H9 (cell line): ENCODE results near the gene FNIP2. TPM values are rescaled to one million over a fixed set of nuclear protein-coding genes. Genes with fewer than 3 reads are reported as not detected.
A peak's percentile ranks its signal among the peaks of the same experiment; 100 is the strongest.

Experiments
- DNase-seq: peaks from one replicate; pipeline ENCODE4 v3.0.0-alpha.2; 2017
- H2AFZ ChIP-seq: one replicate; pipeline ENCODE4 v1.6.1; 2013; ENCODE audit warnings: mild to moderate bottlenecking, low read length, control low read depth, moderate library complexity
- H2AK5ac ChIP-seq: 2 replicates; pipeline ENCODE4 v1.6.1; 2013; ENCODE audit warnings: low read length, control low read depth, mixed read lengths; ENCODE audit not compliant: insufficient read length
- H2BK120ac ChIP-seq: one replicate; pipeline ENCODE4 v1.6.1; 2013; ENCODE audit warnings: low read depth, mild to moderate bottlenecking, low read length, control low read depth, inconsistent platforms; ENCODE audit not compliant: poor library complexity, severe bottlenecking
- H2BK12ac ChIP-seq: 2 replicates; pipeline ENCODE4 v1.6.1; 2013; ENCODE audit warnings: low read length, control low read depth, mixed read lengths, low read depth; ENCODE audit not compliant: insufficient read length
- H2BK15ac ChIP-seq: 2 replicates; pipeline ENCODE4 v1.6.1; 2013; ENCODE audit warnings: low read depth, low read length, control low read depth
- H2BK20ac ChIP-seq: one replicate; pipeline ENCODE4 v1.6.1; 2013; ENCODE audit warnings: low read depth, mild to moderate bottlenecking, low read length, control low read depth, inconsistent platforms; ENCODE audit not compliant: poor library complexity, severe bottlenecking
- H2BK5ac ChIP-seq: 2 replicates; pipeline ENCODE4 v1.6.1; 2013; ENCODE audit warnings: low read length, control low read depth, mixed read lengths; ENCODE audit not compliant: insufficient read length
- H3K14ac ChIP-seq: 2 replicates; pipeline ENCODE4 v1.6.1; 2013; ENCODE audit warnings: low read length, control low read depth; ENCODE audit not compliant: insufficient read depth
- H3K18ac ChIP-seq: 2 replicates; pipeline ENCODE4 v1.6.1; 2013; ENCODE audit warnings: low read depth, mild to moderate bottlenecking, mixed read lengths, low read length, control low read depth; ENCODE audit not compliant: insufficient read length
- H3K23ac ChIP-seq: 2 replicates; pipeline ENCODE4 v1.6.1; 2013; ENCODE audit warnings: low read length, control low read depth, mixed read lengths, low read depth; ENCODE audit not compliant: insufficient read length
- H3K23me2 ChIP-seq: 2 replicates; pipeline ENCODE4 v1.6.1; 2013; ENCODE audit warnings: low read depth, mild to moderate bottlenecking, mixed read lengths, low read length, control low read depth; ENCODE audit not compliant: insufficient read length, poor library complexity, severe bottlenecking
- H3K27ac ChIP-seq: 2 replicates; pipeline ENCODE4 v1.5.1; 2013; ENCODE audit warnings: low read length, control low read depth, mixed read lengths, low read depth; ENCODE audit not compliant: insufficient read length
- H3K27me3 ChIP-seq: 2 replicates; pipeline ENCODE4 v1.6.1; 2013; ENCODE audit warnings: low read length, control low read depth, inconsistent platforms; ENCODE audit not compliant: insufficient read depth
- H3K4ac ChIP-seq: 2 replicates; pipeline ENCODE4 v1.6.1; 2013; ENCODE audit warnings: low read depth, mild to moderate bottlenecking, control low read depth, inconsistent platforms, low read length, moderate library complexity
- H3K4me1 ChIP-seq: 2 replicates; pipeline ENCODE4 v1.6.1; 2013; ENCODE audit warnings: low read length, control low read depth, inconsistent platforms; ENCODE audit not compliant: insufficient read depth
- H3K4me2 ChIP-seq: 2 replicates; pipeline ENCODE4 v1.6.1; 2013; ENCODE audit warnings: low read length, control low read depth, mixed read lengths; ENCODE audit not compliant: insufficient read length, insufficient read depth
- H3K56ac ChIP-seq: 2 replicates; pipeline ENCODE4 v1.6.1; 2013; ENCODE audit warnings: low read depth, mild to moderate bottlenecking, mixed read lengths, low read length, control low read depth; ENCODE audit not compliant: insufficient read length
- H3K79me1 ChIP-seq: 2 replicates; pipeline ENCODE4 v1.6.1; 2013; ENCODE audit warnings: low read depth, mild to moderate bottlenecking, moderate library complexity, low read length, control low read depth, inconsistent platforms; ENCODE audit not compliant: insufficient read depth, poor library complexity, severe bottlenecking
- H3K79me2 ChIP-seq: 2 replicates; pipeline ENCODE4 v1.6.1; 2013; ENCODE audit warnings: low read length, control low read depth, inconsistent platforms; ENCODE audit not compliant: insufficient read depth
- H3K9ac ChIP-seq: 2 replicates; pipeline ENCODE4 v1.6.1; 2013; ENCODE audit warnings: low read length, control low read depth, mixed read lengths; ENCODE audit not compliant: insufficient read length; ENCODE audit errors: extremely low read depth
- H3K9me3 ChIP-seq: one replicate; pipeline ENCODE4 v1.6.1; 2013; ENCODE audit warnings: low read depth, low read length, inconsistent platforms; ENCODE audit not compliant: control insufficient read depth
- H3T11ph ChIP-seq: one replicate; pipeline ENCODE4 v1.6.1; 2013; ENCODE audit warnings: mild to moderate bottlenecking, low read length, control low read depth, inconsistent platforms
- H4K20me1 ChIP-seq: one replicate; pipeline ENCODE4 v1.6.1; 2013; ENCODE audit not compliant: control insufficient read depth, insufficient read length, insufficient read depth
- H4K5ac ChIP-seq: 2 replicates; pipeline ENCODE4 v1.6.1; 2013; ENCODE audit warnings: low read depth, mild to moderate bottlenecking, mixed read lengths, low read length, control low read depth; ENCODE audit not compliant: insufficient read length
- H4K8ac ChIP-seq: replicated peaks from 2 replicates; pipeline ENCODE4 v1.6.1; 2013; ENCODE audit warnings: low read length, control low read depth, mixed read lengths, low read depth; ENCODE audit not compliant: insufficient read length
- H4K91ac ChIP-seq: 2 replicates; pipeline ENCODE4 v1.6.1; 2013; ENCODE audit warnings: low read depth, mild to moderate bottlenecking, moderate library complexity, mixed read lengths, low read length, control low read depth; ENCODE audit not compliant: insufficient read length
- H3K27ac Mint-ChIP-seq, 3 experiments: 2 replicates in 2 of 3; 3 replicates in 1 of 3; pipeline ENCODE4 v1.8.0; 2020 to 2021; ENCODE audit warnings: mixed read lengths in 3 of 3, mild to moderate bottlenecking in 1 of 3, moderate library complexity in 1 of 3
- H3K27me3 Mint-ChIP-seq: 2 replicates; pipeline ENCODE4 v1.8.0; 2021; ENCODE audit warnings: low read depth, mild to moderate bottlenecking, moderate library complexity, mixed read lengths
- H3K36me3 Mint-ChIP-seq, 3 experiments: 2 replicates in 2 of 3; 3 replicates in 1 of 3; pipeline ENCODE4 v1.8.0; 2020 to 2021; ENCODE audit warnings: low read depth in 3 of 3, mixed read lengths in 3 of 3; ENCODE audit not compliant: insufficient read depth in 1 of 3
- H3K4me1 Mint-ChIP-seq, 2 experiments: 2 replicates each; pipeline ENCODE4 v1.8.0; 2020; ENCODE audit warnings: mixed read lengths in 2 of 2
- H3K4me3 Mint-ChIP-seq, 2 experiments: 2 replicates in 1 of 2; 3 replicates in 1 of 2; pipeline ENCODE4 v1.8.0; 2020 to 2021; ENCODE audit warnings: mild to moderate bottlenecking in 2 of 2, mixed read lengths in 2 of 2, moderate library complexity in 1 of 2
- H3K9me3 Mint-ChIP-seq, 2 experiments: 2 replicates in 1 of 2; 3 replicates in 1 of 2; pipeline ENCODE4 v1.8.0; 2020; ENCODE audit warnings: mild to moderate bottlenecking in 2 of 2, mixed read lengths in 2 of 2, moderate library complexity in 1 of 2
- CTCF ChIP-seq: fragments of 200-600 bp; sonication (generic); conservative IDR thresholded peaks from 3 replicates; pipeline ENCODE4 v1.8.0; 2021; ENCODE audit warnings: antibody characterized with exemption, mild to moderate bottlenecking
- WGBS: extraction: QIAGEN DNeasy Blood & Tissue Kit; methylation state at CpG from one replicate; pipeline ENCODE4 v1.1.7; 2013; ENCODE audit warnings: missing lambda C conversion rate, low lambda C conversion rate, mixed read lengths; ENCODE audit not compliant: insufficient read length; ENCODE audit errors: extremely low coverage; 5-methylcytosine and 5-hydroxymethylcytosine counted together
- total RNA-seq: library from RNA; stranded (reverse); gene quantifications from 2 replicates; pipeline ENCODE4 v1.2.1, GENCODE V29; 2021

The FNIP2 gene
- total RNA-seq, 1 experiment from 2014 or later: 9.6 TPM

GRCh38 chr4:158781963-158782362 lies 13.1 kb downstream of the FNIP2 start:
- Histone ChIP-seq H3K9me3 (no peaks in the 10 kb centered on the region), H3K9ac (no peak overlapping the region), H3K56ac (no peak overlapping the region), H3K18ac (no peak overlapping the region), H2BK120ac (no peak overlapping the region), H3K23ac (no peak overlapping the region), H3K27ac (no peak overlapping the region), H3K79me2 (no peaks in the 10 kb centered on the region), H3K4me2 (no peak overlapping the region), H4K20me1 (no peaks in the 10 kb centered on the region), H2BK20ac (no peak overlapping the region), H2BK12ac (no peak overlapping the region), H3K27me3 (no peaks in the 10 kb centered on the region), H2BK15ac (no peak overlapping the region), H4K5ac (no peak overlapping the region), H2BK5ac (no peak overlapping the region), H4K91ac (no peak overlapping the region), H3K79me1 (no peaks in the 10 kb centered on the region), H2AK5ac (no peak overlapping the region), H3T11ph (no peak overlapping the region), H4K8ac (no peak overlapping the region), H3K4me1 (no peaks in the 10 kb centered on the region), H3K14ac (no peak overlapping the region), H3K23me2 (no peaks in the 10 kb centered on the region), H2AFZ (no peak overlapping the region), H3K4ac (no peak overlapping the region)
- no peaks in the 10 kb centered on the region for H3K36me3 Mint-ChIP-seq
- no CpG with 5 or more reads among the region's 1 CpG for WGBS
- no peak; the same call in 2 of the 3 replicates for TF ChIP-seq CTCF
- H3K4me3 Mint-ChIP-seq: no peak overlapping the region
- no peaks in the 10 kb centered on the region for H3K9me3 Mint-ChIP-seq
- H3K4me1 Mint-ChIP-seq: peaks cover 17 to 40% of the 10 kb centered on the region in 2 experiments
- DNase-seq: no peak
- H3K27ac Mint-ChIP-seq: peak overlapping the region in 1 of 3 experiments; percentile 46; a peak in 1 of 7 replicates
- no peaks in the 10 kb centered on the region for H3K27me3 Mint-ChIP-seq
